Measurements from ENCODE around the gene MTHFD2L. TPM values are rescaled to one million over a fixed set of nuclear protein-coding genes. Genes with fewer than 3 reads are reported as not detected.
A peak's percentile ranks its signal among the peaks of the same experiment; 100 is the strongest.

MTHFD2L gene
- total RNA-seq, 1 experiment from 2014 or later: 8.9 TPM

GRCh38 chr4:74320559-74321118, 162.7 kb downstream of the MTHFD2L start:
- Histone ChIP-seq H3K27me3 (ENCODE audit: insufficient read depth, low read depth) (no peaks in the 10 kb centered on the region), H3K4me2 (peak overlapping the region; percentile 67), H3K27ac (peak overlapping the region; percentile 30; the same call in 1 of the 2 replicates), H3F3A (ENCODE audit: insufficient read depth, low read depth) (no peaks in the 10 kb centered on the region), H3K4me3 (no peak overlapping the region), H3K79me2 (ENCODE audit: low read depth) (no peaks in the 10 kb centered on the region), H4K20me1 (ENCODE audit: insufficient read depth) (no peaks in the 10 kb centered on the region), H2AFZ (no peak overlapping the region), H3K9me2 (ENCODE audit: insufficient read depth) (no peaks in the 10 kb centered on the region; the same call in 1 of the 2 replicates), H3K36me3 (ENCODE audit: low read depth) (no peaks in the 10 kb centered on the region), H3K4me1 (replicated peaks; ENCODE audit: insufficient read depth) (peaks cover 12% of the 10 kb centered on the region), H3K9me3 (ENCODE audit: insufficient read depth, low read depth) (no peaks in the 10 kb centered on the region)
- CTCF ChIA-PET: interaction anchor here (1.0 to 1.6 kb wide), 2 partner anchors 56 to 351 kb away, joined by 3 to 6 read pairs; no protein-coding TSS in a partner anchor
- POLR2A ChIA-PET (ENCODE audit: unreplicated experiment): no interaction called here
- intact Hi-C loops (cut with micrococcal nuclease; ENCODE audit: unreplicated experiment): loop anchor here (1.0 to 5.0 kb wide), 7 partner anchors 54 to 552 kb away; partner anchors contain the start of genes AREG and BTC
- BruUV-seq (replicated peaks): no TSS peak
- DNase-seq: peak; percentile 80 to 91
- TF ChIP-seq CTCF (conservative IDR thresholded peaks at IDR 0.05) (peak; percentile 74), EZH2 (IDR thresholded peaks at IDR 0.05; ENCODE audit: low read depth) (no peak)

- no peaks in the 10 kb centered on the region for H3K27me3 ChIP-seq (ENCODE audit: insufficient read depth, low read depth)
- no TSS peak for BruUV-seq (replicated peaks)
- CTCF ChIA-PET: no interaction called here
- no peak overlapping the region for H3K4me2 ChIP-seq
- H3K9me3 ChIP-seq (ENCODE audit: insufficient read depth, low read depth): no peaks in the 10 kb centered on the region
- intact Hi-C loops (cut with micrococcal nuclease; ENCODE audit: unreplicated experiment): loop anchor here (5.0 kb wide), 2 partner anchors 125 to 550 kb away; partner anchors contain the start of gene AREG
- H3K4me3 ChIP-seq: no peak overlapping the region
- H3K27ac ChIP-seq: no peak overlapping the region
- H3K4me1 ChIP-seq (replicated peaks; ENCODE audit: insufficient read depth): peaks cover 12% of the 10 kb centered on the region
- H2AFZ ChIP-seq: no peak overlapping the region
- TF ChIP-seq EZH2 (IDR thresholded peaks at IDR 0.05; ENCODE audit: low read depth) (no peak), CTCF (conservative IDR thresholded peaks at IDR 0.05) (no peak)
- no peaks in the 10 kb centered on the region for H3K79me2 ChIP-seq (ENCODE audit: low read depth)
- no peaks in the 10 kb centered on the region for H3K36me3 ChIP-seq (ENCODE audit: low read depth)
- POLR2A ChIA-PET (ENCODE audit: unreplicated experiment): interaction anchor here (0.7 kb wide), 1 partner anchor 165 kb away, joined by 5 read pairs; no protein-coding TSS in a partner anchor
- DNase-seq: no peak
- H4K20me1 ChIP-seq (ENCODE audit: insufficient read depth): no peaks in the 10 kb centered on the region
- no peaks in the 10 kb centered on the region for H3F3A ChIP-seq (ENCODE audit: insufficient read depth, low read depth)
- no peaks in the 10 kb centered on the region; the same call in 1 of the 2 replicates for H3K9me2 ChIP-seq (ENCODE audit: insufficient read depth)
Observed at GRCh38 chr4:74322301-74322700, 164.4 kb downstream of the MTHFD2L start.

DNA sequence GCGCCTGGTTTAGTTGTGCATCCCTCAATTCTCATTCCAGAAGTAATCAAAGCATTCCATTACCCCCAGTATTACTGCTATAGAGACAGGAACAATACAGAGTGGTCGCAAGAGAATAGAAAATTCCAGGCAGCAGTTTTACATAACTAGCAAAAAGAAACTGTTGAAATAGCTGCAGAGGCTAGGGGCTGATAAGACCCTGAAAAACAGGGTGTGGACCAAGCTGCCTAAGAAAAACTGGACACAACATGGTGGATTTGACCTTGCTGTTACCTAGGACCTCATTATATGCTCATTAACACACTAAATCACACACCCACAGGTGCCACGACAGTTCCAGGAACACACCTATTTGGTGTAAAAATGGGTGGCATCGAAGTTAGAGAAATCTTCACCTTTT, 165.7 kb downstream of the MTHFD2L start:
- Histone ChIP-seq H3F3A (ENCODE audit: insufficient read depth, low read depth) (no peaks in the 10 kb centered on the region), H3K9me3 (ENCODE audit: insufficient read depth, low read depth) (no peaks in the 10 kb centered on the region), H2AFZ (no peak overlapping the region), H4K20me1 (ENCODE audit: insufficient read depth) (no peaks in the 10 kb centered on the region), H3K4me3 (no peak overlapping the region), H3K79me2 (ENCODE audit: low read depth) (no peaks in the 10 kb centered on the region), H3K4me2 (no peak overlapping the region), H3K27ac (no peak overlapping the region), H3K4me1 (replicated peaks; ENCODE audit: insufficient read depth) (peaks cover 12% of the 10 kb centered on the region), H3K9me2 (ENCODE audit: insufficient read depth) (no peaks in the 10 kb centered on the region; the same call in 1 of the 2 replicates), H3K27me3 (ENCODE audit: insufficient read depth, low read depth) (no peaks in the 10 kb centered on the region), H3K36me3 (ENCODE audit: low read depth) (no peaks in the 10 kb centered on the region)
- POLR2A ChIA-PET (ENCODE audit: unreplicated experiment): no interaction called here
- no TSS peak for BruUV-seq (replicated peaks)
- CTCF ChIA-PET: no interaction called here
- intact Hi-C loops (cut with micrococcal nuclease; ENCODE audit: unreplicated experiment): loop anchor here (5.0 kb wide), 2 partner anchors 124 to 549 kb away; partner anchors contain the start of gene AREG
- no peak for TF ChIP-seq EZH2 (IDR thresholded peaks at IDR 0.05; ENCODE audit: low read depth)
- no peak for TF ChIP-seq CTCF (conservative IDR thresholded peaks at IDR 0.05)
- no peak for DNase-seq
